PC-9 (cell line): ENCODE results near the gene CCDC78.

Experiments used
- EZH2 ChIP-seq: fragments of 200-600 bp; sonication (generic); IDR thresholded peaks from 2 replicates; pipeline ENCODE4 v1.8.0; 2017; ENCODE audit warnings: antibody characterized with exemption, low read depth
- TF ChIP-seq, protein P1 (sequence below): fragments of 200-600 bp; sonication (generic); conservative IDR thresholded peaks from 2 replicates; pipeline ENCODE4 v1.6.1; 2017; ENCODE audit warnings: mixed run types, antibody characterized with exemption, mild to moderate bottlenecking, moderate library complexity

GRCh38 chr16:726438-727290, at the start of gene CCDC78, which contains the start of gene HAGHL:
- TF ChIP-seq, protein P1, sequence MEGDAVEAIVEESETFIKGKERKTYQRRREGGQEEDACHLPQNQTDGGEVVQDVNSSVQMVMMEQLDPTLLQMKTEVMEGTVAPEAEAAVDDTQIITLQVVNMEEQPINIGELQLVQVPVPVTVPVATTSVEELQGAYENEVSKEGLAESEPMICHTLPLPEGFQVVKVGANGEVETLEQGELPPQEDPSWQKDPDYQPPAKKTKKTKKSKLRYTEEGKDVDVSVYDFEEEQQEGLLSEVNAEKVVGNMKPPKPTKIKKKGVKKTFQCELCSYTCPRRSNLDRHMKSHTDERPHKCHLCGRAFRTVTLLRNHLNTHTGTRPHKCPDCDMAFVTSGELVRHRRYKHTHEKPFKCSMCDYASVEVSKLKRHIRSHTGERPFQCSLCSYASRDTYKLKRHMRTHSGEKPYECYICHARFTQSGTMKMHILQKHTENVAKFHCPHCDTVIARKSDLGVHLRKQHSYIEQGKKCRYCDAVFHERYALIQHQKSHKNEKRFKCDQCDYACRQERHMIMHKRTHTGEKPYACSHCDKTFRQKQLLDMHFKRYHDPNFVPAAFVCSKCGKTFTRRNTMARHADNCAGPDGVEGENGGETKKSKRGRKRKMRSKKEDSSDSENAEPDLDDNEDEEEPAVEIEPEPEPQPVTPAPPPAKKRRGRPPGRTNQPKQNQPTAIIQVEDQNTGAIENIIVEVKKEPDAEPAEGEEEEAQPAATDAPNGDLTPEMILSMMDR, result no peak
- no peak for TF ChIP-seq EZH2
